ENCODE measurements around the gene MORN4.
A peak's percentile ranks its signal among the peaks of the same experiment; 100 is the strongest.
"Not testable (repeated sequence)": the region's sequence is repeated elsewhere in the genome, so short reads cannot be mapped to it uniquely, and the experiment has no call there.

MORN4 gene

DNA sequence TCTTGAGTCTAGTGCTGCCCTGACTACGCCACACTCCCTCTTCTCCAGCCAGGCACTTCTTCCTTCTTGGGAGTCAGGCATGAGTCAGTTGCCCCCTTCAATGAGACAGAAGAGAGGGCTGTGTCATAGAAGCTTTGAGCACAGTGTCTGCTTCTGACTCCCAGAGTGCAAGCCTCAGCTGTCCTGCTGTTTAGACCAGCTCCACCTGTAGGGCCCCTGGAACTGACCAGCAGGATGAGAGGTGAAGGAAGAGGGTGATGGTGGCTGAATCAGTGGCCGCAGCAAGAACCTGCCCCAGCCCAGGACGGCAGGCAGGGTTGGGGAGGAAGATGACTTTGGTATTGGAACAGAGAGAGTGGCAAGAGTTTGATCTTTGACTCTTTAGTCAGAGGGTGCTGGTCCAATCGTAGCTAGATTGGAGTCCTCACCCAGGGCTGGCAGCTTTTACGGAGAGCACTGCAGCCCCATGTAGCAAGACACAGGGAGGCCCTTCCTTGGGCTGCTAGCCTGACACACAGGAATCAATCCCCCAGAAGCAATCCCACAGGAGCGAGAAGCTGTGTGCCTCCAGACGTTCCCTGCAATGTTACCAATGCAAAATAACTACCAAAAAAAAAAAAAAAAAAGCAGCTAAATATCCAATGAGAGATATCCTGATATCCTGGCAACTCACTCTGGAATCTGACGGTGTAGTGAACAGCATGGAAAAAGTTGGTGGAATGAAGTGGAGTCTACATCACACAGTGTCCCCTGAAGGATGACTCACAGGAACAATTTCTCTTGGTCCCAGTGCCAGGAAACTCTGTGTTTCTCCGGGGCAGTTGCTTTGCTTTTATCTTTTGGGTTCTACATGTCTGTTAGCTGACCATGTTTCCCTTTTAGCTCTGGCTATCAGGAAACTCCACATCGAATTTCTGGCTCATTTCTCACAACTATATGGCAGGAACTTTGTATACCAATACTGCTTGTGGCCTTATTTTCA is 36.9 kb downstream of the MORN4 start:
- DNase-seq: no peak

DNA sequence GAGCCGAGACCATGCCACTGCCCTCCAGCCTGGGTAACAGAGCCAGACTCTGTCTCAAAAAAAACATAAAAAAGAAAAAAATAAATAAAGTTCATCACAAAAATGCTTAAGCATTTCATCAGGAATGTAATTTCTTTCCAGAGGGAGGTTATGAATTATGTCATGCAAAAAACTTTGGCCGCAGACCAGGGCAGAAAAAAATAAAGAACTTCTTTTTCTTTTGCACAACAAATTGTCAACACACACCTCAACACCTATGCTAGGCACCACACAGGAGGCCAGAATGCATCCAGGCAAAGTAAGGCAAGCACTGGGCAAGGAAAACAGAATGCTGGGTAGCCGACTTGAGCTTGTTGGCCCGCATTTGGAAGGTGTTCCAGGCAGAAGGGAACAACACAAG is 39.9 kb downstream of the MORN4 start:
- DNase-seq: no peak

DNA sequence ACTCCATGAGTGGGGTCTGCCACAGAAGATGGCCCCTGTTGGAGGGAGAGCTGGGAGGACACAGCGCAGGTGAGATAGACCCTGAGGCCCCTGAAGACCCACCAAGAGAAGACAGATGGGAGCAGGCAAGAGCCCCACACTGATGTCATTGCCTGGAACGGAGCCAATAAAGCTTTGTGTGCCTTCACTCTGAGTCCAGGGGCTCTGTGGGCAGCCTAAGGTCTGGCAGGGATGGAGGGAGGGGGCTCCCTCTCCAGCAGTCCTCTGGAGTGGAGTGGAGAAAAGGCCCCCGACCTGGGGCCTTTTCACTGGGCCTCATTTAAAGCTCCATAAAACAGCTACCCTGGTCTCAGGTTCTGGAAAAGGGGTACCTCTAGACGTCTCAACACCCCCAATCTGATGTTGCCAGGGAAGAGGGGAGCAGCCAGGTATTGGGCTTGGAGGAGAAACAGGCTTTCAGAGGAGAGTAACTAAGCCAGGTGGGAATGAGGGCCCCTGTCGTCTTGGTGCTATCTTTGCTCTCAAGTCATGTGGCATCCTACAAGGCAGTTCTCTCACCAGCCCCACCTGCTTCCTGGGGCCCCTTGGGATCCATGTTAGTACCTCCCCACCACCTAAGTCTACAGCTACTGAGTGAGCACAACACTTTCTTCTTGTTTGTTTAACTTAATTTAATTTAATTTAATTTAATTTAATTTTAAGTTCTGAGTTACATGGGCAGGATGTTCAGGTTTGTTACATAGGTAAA is 42.4 kb downstream of the MORN4 start:
- no peak for DNase-seq

DNA sequence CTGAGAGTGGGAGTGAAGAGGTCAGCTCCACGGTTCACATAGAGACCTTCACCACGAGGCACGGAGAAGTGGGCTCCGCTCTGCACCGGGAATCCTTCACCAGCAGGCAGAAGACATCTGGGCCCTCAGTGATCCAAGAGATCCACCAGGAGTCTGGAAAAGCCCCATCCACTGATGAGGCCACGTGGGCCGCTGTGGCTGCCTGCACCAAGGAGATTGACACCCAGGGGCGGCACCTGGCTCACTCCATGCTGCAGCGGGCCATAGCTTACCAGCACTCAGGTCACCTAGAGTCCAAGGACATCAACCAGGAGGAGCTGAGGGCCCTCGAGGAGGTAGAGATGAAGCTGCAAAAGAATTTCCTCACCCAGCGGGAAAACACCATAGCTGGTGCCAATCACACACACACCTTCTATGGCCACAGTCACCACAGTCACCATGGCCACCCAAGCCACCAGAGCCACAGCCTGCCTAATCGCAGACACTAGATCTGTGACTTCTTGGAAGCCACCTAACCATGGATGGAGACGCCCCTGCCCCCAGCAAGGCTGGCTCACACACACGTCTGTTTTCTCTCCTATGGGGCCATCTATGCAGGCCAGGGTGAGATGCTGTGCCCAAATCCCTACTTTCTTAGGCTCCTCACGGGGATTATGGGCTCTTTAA is 43.1 kb downstream of the MORN4 start:
- peak; percentile 7 to 19 for DNase-seq

DNA sequence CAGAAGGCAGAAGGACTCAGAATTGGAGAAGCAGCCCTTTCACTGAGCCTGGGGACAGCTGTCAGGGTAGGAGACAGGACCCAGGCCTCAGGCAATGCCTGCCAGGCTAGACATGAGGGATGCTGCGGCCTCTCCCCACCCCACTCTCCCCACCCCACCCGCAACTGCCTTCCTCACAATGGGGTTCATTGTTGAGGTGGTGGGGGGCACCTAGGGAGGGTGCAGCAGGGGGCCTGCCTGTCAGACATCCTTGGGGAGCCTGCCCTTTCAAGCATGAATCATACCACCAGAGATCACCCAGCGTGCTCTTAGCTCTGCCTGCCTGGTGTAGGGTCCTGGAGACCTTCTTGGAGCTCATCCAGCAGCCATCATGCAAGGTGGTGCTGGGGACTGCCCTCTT is 43.8 kb downstream of the MORN4 start, which contains the start of gene C10orf62:
Gene C10orf62 (plus strand): TSS at position 243 of the 400 bp plus-strand sequence. CDS start 177 bp downstream, outside the sequence.
- no peak for DNase-seq

DNA sequence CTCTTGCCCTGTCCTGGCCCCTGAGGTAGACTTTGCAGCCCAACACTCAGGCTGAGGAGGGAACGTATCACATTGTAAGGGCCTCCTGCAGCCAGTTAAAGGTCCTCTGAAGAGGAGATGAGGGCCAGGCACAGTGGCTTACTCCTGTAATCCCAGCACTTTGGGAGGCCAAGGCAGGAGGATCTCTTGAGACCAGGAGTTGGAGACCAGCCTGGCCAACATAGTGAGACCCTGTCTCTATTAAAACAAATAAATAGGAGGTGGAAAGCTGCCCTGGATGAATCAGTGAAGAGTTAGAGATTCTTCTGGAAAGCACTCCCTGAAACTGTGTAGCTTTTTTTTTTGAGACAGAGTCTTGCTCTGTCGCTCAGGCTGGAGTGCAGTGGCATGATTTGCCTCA is 46.1 kb downstream of the MORN4 start:
- no peak for DNase-seq

DNA sequence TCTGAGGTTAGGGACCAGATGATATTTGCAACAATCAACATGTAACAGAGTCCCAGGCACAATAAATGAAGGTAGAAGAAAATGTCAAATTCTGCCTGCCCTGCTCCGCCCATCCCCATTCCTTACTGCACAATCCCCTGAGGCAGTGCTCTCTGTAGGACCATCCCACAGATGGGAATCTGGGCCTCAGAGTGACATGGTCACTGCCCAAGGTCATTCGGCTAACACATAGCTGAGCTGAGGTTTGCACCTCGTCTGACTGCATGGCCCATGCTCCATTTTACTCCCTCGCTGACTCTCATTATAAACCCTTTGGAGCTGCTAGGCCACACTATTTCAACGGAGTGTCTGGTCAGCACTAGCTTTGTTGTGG is 47.9 kb downstream of the MORN4 start:
- DNase-seq: no peak

DNA sequence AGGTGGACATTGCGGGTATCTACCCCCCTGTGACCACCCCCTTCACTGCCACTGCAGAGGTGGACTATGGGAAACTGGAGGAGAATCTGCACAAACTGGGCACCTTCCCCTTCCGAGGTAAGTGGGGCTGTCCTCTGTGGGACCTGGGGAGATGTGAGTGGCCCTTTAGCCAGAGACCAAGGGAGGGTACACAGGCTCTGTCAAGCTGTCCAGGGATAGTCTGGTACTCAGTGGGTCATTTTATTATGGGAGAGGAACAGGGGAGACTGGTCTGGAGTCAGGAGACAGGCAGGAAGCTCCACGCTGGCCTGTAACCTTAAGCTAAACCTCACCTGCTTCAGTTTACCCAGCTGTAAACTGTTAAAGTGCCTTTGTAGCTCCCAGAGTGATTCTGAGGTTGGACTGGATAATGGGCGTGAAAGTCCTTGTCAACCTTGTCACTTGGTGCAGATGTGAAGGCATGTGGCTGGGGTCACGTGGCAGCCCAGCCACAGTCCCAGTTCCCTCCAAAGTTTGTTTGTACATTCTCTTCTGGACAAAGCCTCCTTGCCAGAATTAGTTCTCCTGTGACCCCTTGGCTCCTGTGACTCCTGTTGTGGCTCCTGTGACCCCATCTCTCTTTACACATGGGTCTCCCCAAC is 48.4 kb downstream of the MORN4 start:
- DNase-seq: no peak

DNA sequence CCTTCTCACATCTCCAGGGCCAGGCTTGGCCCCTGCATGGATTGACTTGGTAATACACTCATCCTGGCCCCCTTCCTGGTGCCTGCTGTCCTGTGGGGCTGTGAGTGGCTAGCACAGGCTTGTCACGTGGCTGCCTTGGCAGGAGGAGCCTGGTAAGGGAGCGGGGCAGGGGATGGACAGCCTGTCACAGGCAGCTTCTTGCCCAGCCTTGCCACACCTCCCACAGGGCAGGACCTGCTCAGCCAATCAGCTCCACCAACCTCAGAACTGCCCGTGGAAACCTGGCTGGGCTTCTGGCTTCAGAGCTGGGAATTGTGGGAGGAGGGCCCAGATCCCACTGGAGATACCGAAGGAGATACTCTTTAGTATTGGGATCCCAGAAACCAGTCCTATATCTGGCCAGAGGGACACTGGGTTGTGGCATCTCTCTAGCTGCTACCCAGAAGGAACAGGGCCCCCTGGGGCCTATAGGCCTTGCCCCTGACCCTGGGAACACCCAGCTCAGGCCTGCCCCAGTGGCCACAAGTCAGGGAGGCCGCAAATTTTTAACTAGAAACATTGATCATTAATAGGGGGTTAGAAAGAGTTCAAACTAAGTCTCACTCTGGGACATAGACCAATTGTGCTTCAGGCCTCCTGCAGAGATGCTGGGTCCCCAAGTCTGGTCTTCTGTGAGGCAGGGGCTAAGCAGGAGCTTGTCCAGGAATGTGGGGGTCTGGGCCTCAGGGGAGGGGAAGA is 49.1 kb downstream of the MORN4 start, which contains the start of gene HOGA1:
Gene HOGA1 (plus strand): TSS at position 330 of the 738 bp plus-strand sequence. CDS start 315 bp downstream, at position 645.
- DNase-seq: no peak

DNA sequence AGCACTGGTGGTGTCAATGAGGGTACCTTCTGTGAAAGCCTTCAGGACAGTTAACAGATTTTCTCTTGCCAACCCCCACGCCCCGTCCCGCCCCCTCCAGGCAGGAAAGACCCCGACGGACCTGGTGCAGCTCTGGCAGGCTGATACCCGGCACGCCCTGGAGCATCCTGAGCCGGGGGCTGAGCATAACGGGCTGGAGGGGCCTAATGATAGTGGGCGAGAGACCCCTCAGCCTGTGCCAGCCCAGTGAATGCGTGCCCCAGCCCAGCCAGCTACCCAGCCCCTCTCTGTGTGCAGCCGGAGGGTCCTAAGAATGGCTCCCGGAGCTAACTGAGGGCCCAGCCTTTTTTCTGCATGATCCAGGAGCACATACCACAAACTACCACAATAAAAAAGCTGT is 49.8 kb downstream of the MORN4 start:
- no peak for DNase-seq

DNA sequence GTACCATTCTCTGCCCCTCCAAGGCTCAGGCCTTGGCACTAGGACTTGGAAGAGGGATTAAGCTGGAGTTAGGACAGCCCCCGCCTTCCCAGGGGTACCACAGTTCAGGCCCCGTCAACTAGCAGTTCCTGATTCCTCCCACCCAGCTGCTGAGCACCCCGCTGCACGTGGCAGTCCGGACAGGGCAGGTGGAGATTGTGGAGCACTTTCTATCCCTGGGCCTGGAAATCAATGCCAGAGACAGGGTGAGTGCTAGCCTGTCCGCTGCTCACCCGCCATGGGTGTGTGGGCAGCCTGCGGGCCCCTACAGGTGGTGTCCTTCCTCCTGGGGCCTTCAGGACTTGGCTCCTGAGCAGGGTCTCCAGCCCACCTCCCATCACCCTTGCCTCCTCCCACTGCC is 51.1 kb downstream of the MORN4 start:
- no peak for DNase-seq

DNA sequence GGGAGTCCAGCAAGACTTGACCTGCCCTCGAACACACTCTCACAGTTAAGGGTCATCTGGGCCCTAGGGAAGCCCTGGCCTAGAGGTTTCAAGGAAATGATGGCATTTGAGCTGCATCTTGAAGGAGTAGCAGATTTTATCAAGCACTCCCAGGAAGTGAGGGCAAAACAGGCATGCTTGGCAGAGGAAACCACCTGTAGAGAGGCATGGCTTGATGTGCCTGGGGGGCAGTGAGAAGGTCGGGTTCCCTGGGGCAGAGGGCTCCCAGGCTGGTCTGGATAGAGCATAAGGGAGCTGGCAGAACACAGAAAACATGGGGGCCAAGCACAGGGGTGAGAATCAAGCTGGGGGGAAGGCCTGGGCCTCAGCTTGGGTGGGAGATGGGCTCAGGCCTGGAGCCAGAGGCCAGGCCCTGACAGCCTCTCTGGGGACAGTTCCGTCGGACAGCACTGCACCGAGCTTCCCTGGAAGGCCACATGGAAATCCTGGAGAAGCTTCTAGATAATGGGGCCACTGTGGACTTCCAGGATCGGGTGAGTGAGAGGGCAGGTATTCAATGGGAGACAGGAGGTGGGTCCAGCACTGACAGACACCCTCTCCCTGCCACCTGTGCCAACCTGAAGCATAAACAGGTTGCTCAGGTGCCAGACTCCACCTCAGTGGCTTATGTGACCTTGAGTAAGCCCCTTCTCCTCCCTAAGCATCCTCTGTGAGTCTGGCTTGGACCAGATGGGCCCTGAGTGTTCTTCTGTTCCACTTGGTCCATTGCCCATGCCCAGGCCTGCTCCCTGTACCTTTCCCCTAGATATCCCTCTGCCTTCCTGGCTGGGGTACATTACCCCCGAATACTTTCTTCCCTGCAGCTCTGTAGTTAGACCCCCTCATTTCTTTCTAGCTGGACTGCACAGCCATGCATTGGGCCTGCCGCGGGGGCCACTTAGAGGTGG is 52.6 kb downstream of the MORN4 start:
- no peak for DNase-seq

DNA sequence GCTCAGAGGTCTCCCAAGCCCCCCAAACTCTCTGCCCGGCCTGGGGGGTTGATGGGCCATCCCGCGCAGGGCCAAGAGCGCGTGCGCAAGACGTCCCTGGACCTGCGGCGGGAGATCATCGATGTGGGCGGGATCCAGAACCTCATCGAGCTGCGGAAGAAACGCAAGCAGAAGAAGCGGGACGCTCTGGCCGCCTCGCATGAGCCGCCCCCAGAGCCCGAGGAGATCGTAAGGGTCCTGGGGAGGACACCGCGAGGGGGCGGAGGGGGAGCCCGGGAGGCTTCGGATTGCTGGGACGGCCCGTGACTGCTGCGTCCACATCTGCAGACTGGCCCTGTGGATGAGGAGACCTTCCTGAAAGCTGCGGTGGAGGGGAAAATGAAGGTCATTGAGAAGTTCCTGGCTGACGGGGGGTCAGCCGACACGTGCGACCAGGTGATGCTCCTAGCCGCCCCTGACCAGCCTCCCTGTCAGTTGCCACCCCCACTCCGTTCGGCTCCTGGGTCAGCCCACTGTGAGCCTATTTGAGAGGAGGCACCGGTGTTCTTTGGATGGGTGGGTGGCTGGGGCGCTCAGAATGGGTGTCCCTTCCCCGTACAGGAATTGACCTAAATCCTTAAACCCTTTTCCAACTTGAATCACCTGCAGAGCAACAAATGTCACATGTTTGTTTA is 55.0 kb downstream of the MORN4 start:
- no peak for DNase-seq

DNA sequence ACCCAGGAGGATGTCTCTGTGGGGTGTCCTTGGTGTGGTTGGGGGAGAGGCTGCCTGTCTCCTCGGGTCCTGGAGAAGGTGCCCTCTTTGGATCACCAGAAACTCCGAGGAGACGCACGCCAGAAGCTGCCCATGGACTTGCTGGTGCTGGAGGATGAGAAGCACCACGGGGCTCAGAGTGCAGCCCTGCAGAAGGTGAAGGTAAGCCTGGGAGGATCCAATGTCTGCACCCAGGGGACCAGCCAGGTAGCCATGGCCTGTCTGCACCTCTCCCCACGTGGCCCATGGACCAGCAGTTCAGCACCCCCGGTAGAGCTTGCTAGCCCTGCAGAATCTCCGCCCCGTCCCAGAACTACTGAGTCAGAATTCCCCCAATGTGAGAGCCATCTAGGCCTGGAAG is 55.6 kb downstream of the MORN4 start:
- no peak for DNase-seq

DNA sequence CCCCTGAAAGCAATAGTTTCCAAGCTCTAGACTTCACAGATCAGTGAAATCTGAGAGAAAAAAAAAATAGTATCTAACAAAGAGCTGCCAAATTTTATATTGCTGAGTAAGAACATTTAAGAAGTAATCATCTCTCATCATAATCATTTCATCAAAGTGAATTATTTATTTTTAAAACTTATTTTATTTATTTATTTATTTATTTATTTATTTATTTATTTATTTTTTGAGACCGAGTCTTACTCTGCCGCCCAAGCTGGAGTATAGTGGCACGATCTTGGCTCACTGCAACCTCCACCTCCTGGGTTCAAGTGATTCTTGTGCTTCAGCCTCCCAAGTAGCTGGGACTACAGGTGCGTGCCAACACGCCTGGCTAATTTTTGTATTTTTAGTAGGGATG is 56.8 kb downstream of the MORN4 start:
- not testable (repeated sequence) for DNase-seq

DNA sequence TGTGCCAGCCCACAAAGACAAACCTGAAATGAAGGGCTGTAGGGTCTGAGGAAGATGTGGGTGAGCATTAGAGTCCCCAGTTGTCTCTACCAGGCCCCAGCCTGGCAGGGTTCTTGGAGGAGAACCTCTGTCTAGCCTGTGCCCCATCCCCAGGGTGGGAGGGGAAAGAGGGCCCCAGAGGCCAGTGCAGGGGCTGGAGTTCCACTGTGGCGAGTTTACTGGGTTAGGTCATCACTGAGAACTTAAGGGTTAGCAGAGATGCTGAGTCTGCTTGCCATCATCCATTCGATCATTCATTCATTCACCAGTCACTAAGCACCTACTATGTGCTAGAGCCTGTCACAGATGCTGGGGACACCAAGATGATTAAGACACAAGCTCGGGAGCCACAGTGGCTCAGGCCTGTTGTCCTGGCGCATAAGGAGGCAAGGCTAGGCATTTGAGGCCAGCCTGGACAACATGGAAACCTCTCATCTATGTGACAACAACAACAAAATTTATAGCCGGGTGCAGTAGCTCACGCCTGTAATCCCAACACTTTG is 58.1 kb downstream of the MORN4 start:
- DNase-seq: no peak

DNA sequence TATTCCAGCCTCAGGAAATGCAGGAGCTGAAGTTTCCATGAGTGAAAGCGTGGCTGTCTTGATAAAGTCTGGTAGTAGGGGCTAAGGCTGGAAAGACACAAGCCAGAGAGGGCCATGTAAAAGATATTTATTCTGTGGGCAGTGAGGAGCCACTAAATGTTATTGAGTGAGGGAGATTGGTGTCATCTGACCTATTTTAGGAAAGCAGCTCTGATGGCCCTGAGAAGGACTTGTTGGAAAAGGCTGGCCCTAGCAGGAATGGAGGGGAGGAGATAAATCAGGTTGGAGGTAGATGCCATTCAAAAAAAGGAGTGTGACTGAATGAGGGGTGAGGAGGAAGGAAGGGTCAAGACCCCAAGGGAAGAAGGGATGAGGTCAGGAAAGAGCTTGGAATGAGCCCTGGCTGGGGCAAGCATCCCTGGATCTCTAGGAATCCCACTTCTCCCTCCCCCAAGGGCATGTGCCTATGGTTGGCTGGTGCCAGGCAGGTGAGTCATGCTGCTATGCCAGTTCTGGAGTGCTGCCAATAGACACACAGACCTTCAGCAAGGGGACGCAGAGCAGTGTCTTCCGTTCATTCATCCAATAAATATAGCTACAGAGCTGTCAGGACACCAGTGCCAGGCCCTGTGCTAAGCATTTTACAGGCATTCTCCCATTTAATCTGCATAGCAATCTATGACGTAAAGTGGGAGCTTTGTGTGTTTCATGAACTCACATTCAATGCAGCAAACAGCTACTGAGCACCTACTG is 58.8 kb downstream of the MORN4 start:
- DNase-seq: no peak

DNA sequence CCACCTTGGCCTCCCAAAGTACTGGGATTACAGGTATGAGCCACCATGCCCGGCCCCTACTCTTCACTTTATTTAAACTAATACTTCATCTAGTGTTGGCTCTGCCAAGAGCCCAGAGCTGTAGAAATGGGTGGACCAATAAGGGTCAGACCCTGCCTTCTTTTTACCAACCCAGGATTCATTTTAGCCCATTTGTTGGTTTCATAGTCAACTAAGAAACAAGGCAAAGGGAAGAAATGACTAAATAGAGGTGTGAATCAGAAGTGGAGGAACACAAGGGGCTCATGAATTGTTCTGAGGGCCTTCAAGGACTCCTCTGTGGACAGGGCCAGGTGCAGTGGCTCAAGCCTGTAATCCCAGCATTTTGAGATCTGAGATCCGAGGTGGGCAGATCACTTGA is 59.6 kb downstream of the MORN4 start:
- DNase-seq: no peak

DNA sequence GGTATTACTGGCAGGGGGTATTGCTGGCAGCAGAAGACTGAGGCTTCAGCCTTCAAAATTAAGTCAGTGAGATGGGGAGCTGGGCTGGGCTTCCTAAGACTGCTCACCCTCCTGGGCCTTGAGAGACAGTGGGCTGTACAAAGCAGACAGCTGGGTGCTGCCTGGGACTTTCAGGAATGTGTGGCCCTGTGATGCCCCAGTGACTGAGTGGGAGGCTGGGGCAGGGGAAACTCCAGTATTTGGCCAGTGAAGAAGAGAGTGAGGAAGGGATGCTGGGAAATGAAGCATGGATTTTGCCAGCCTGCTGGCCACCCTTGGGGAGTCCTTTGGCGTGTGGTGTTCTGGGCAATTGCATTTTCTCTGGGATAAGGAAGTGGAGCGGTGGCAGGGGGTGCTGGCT is 60.3 kb downstream of the MORN4 start:
- no peak for DNase-seq

Measured in CD4-positive, alpha-beta T cell treated with Interferon alpha-2 for 1 hour (primary cell).